Activated CD4-positive, CD25-positive, alpha-beta regulatory T cell treated with anti-CD3 and anti-CD28 coated beads, Interleukin-2, amount 50 U/mL, for 72 hours (primary cell): Measurements from ENCODE around the gene GRAP2.
"Not testable (repeated sequence)": the region's sequence is repeated elsewhere in the genome, so short reads cannot be mapped to it uniquely, and the experiment has no call there.

Experiments used
- DNase-seq: peaks from one replicate; pipeline ENCODE4 v3.0.0; 2021

The GRAP2 gene

DNA sequence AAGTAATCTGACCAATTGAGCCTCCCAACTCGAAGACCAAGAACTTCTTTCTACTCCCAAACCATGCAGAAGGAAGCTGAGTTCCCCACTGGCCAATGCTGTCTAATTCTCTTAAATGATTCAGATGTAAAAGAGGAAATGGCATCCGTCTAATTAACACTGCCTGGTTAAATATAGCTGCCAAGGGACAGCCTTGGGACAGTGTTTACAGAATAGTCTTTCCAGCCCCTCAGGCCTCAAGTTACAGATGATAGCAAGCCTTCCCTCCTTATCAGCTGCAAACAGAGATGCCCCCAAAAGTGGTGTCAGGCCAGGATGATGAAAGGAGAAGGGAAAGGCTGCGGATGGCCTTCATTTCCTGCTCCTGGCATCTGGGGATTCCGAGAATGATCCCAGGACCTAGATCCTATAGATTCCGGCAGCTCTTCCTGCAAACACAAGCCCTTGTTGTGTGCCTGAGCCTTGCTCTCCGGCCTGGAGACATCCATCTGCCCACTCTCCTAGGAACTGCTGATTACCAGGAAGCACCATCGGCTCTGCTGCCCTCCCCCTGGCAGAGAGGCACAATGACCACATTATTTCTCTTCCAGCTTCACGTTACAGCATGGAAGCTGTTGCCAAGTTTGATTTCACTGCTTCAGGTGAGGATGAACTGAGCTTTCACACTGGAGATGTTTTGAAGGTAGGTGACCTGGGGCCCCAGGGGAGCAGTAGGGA is 45.8 kb downstream of the GRAP2 start:
- DNase-seq = no peak

DNA sequence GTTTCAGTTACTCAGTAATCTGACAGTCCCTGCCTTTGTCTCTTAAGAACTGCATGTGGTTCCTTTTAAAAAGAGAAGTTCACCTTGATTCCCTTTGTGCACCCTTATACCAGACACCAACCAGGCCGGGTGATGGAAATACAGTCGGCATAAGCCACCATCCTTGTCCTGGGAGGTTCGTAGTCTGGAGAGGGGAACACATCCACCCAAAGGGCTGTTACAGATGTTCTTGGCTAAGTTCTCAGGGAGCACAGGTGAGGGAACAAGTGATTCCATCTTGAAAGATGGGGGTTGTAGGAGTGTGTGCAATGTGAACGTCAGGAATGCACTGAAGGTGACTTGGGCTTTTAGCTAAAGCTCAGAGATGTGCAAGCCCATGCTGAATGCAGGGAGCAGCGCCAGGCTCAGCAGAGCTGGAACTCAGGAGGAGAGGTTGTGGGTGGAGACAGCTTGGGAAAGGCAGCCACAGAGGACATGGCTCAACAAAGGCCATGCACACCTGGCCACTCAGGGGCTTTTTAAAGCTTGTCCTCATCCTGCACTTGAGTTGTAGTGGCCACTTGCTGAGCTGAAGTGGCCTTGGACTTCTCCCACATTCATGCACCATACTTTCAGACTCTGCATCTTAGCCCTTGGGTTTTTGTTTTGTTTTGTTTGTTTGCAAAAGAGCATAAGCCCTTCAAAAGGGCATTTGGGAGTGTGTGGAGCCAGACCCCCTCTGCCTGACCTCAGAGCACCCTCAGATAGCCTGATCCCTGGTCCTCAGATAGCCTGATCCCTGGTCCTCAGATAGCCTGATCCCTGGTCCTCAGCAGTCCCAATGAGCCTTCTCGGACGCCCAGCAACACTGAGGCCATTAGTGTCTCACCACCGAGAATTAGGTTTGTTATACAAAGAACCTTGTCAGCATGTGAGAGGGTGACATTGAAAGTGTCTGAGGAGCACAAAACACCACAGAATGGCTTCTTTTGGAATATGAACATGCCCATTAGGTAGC is 46.6 kb downstream of the GRAP2 start:
- DNase-seq = no peak

DNA sequence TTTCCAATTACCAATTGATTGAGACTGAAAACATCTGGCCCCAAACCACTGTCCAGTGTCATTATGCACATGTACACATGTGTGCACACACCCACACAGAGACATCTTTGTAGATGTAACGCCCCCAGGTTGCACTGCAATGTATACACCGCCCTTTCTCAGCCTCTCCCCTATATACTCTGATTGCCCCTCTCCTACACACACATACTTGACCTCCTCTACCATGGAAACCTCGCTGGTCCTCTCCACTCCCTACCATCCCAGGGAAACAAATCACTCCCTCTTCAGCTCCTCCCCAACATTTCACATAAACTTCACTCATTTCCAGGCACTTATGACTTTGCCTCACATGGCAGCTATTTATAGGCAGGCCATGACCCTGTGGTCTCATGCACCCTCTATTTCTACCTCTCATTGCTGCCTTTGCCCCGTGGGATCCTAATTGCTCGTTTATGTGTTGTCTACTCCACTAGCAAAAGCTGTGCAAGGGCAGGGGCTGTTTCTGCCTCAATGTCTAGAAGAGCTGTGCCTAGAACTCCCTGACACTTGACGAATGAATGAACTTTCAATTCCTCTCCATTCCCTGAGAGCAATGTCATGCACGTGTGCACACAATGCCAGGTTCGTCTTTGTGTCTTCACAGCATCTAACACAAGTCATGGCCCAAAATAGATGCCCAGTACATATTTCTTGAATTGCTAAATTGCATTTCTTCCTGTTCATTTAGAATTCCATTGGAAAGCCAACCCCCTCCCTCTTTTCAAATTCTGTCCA is 49.3 kb downstream of the GRAP2 start:
- no peak for DNase-seq

DNA sequence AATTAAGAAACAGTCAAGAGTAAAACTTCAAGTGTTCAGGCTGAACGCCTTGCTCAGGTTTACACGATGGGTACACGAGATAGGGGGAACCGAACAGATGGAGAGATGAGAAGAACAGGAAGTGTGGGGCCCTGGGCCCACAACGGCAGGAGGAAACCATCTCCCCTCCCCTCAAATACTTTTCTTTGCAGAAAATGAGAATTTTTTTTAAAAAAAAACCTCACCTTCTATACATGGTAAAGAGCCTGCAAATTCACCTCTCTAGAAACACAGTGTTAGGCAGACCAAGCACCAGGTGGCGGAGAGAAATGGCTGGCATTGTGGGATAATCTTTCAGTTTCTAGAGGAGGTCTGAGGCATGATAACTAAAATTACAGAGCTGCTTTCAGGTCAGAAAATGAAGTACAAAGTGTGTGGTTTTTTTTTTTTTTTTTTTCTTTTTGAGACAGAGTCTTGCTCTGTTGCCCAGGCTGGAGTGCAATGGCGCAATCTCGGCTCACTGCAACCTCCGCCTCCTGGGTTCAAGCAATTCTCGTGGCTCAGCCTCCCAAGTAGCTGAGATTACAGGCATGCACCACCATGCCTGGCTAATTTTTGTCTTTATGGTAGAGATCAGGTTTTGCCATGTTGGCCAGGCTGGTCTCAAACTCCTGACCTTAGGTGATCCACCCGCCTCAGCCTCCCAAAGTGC is 50.9 kb downstream of the GRAP2 start:
- not testable (repeated sequence) for DNase-seq

DNA sequence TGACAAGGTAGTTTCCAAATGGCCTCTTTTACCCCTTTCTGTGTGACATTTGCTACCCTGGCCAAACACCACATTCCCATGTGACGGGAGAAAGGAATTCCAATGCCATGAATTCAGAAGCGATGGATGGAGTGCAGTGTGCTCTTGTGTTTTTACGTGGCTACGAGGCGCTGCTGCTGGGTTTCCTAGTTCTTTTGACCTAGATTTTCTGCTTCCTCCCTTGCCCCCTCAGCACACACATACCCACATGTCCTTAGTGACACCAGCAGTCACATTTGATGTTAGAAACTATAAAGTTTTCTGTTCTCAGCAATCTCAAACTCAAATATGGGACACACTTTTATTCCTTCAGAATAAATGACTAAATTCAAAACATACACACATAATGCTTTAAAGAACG is 51.5 kb downstream of the GRAP2 start:
- no peak for DNase-seq

DNA sequence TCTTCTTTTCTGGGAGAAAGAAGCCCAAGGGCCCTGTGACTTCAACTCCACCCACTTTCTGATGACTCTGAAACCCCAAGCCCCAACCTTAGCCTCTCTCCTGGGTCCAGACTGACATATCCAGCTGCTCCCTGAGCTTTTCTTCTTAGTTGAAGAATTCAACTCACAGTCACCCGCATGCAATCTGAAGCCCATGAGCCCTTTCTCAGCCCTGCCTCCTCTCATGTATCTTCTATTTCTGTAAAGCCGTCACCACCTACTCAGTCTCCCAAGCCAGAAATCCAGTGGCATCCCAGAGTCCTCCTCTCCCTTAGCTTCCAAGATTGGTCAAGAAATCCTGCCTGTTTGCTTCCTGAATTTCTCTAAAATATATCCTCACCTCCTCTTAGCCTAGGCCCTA is 52.2 kb downstream of the GRAP2 start:
- no peak for DNase-seq

DNA sequence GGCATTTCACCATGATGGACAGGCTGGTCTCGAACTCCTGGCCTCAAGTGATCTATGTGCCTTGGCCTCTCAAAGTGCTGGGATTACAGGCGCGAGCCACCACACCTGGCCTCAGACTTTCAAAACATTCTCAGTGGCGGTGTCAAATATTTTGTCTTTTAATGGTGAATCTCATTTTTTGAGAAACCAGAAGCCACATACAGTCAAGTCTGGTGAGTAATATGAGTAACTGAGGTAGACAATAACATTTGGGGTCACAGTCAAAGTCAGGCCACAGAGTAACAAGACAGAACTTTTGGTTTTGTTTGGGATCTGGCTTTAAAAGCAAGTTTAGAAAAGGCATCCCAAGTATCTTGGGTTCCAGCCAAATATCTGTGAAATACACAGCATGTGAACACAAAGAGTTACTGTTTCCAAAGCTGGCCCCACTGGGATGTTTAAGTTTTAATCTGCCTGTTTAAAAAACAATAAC is 53.7 kb downstream of the GRAP2 start:
- no peak for DNase-seq

DNA sequence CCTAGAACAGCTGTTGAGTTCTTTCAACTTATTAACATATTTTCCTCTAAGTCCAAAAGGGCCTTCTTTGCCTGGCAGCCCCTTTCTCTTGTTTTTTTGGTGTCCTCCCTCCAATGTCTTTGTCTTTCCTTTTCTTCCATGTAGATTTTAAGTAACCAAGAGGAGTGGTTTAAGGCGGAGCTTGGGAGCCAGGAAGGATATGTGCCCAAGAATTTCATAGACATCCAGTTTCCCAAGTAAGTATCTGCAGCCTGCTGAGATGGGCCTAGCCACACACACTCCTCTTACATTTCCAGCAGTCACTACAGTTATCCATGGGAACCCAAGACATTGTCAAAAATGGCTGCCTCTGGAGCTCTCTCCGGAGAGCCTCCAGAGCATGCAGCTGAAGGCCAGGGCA is 54.8 kb downstream of the GRAP2 start:
- no peak for DNase-seq

DNA sequence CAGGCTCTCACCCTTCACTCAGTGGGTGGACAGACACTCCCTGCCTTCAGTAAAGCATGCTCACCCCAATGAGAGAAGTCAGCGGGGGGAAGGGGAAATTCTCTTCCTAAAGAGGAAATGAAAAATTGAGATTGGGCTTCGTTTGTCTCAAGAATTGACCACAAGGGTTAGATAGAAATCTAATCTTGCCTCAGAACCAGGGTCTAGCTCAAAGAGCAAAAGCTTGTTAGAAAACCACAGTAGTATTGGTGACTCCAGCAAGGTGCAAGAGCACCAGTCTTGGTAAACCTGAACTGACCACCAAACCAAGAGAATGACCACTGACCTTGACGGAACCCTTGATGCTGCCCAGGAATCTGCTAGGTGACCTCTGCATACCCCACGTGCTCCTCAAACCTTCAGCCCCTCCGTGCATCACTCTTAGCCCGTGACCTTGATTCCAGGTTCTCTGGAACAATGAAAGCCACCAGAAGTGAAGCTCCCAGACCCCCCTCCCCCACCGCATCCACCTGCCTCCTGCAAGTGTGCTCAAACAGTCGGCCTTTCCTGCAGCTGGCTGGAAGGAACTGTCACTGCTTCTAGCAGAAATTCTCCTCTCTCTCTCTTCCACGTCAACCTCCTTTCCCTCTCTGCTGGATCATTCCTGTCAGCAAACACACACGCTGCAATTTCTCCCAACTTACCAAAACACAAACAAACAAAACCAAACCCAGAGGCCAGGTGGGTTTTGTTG is 56.2 kb downstream of the GRAP2 start:
- no peak for DNase-seq

DNA sequence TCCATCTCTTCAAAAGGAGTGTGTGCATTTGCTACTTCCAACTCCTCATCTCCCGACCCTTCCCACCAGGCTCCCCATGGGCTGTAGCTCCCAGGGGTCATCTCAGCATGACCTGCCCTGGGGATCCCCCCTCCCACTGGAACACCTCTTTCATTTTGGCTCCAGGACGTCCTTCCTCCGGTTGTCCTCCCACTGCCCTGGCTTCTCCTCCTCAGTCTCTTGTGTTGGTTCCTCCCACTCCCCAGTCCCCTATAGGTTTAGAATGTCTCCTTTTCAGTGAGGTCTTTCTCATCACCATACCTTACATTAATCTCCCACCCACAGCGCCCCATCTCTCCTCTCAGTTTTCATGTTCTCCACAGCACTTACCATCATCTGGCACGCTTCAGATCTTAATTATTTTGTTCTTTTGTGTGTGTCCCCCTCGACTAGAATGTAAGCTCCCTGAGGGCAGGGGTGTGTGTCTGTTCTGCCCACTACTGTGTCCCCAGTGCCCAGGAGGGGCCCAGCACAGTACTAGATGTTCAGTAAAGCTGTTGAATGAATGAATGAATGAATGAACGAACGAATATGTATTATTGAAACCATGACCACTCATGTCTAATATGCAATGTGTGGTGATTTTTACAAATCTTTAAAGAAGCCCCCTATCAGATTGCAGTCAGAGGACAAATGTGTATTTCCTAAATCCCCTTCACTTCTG is 57.3 kb downstream of the GRAP2 start:
- no peak for DNase-seq

DNA sequence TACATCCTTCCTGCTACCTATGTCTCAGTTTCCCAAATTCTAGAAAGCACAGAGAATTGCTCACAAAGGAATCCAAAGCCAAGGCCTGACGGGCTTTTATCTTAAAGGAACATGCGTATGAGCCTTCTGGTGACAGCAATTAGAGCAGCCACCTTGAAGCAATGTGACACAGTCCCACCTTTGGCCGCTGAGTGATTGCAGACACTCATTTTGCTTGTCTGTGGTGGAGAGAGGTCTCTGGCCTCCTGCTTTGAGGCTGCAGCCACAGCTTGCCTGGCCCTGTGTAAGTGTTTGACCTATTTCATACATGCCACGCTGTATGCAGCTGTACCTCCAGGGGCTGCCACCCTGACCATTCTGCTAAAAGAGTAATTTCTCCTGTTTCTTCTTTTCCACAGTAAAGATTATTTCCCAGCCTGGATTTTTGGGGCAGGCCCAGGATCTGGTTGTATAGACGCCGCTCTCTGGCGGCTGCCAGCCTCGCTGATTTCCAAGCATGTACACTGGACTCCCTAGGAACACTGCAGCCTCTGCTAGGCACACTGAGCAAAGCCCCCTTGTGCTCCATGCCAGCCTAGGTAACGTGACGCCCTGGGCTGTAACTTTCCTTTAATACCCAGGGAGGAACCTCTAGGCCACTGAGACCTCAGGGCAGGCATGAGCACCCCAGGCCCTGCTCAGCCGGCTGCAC is 58.2 kb downstream of the GRAP2 start:
- no peak for DNase-seq

DNA sequence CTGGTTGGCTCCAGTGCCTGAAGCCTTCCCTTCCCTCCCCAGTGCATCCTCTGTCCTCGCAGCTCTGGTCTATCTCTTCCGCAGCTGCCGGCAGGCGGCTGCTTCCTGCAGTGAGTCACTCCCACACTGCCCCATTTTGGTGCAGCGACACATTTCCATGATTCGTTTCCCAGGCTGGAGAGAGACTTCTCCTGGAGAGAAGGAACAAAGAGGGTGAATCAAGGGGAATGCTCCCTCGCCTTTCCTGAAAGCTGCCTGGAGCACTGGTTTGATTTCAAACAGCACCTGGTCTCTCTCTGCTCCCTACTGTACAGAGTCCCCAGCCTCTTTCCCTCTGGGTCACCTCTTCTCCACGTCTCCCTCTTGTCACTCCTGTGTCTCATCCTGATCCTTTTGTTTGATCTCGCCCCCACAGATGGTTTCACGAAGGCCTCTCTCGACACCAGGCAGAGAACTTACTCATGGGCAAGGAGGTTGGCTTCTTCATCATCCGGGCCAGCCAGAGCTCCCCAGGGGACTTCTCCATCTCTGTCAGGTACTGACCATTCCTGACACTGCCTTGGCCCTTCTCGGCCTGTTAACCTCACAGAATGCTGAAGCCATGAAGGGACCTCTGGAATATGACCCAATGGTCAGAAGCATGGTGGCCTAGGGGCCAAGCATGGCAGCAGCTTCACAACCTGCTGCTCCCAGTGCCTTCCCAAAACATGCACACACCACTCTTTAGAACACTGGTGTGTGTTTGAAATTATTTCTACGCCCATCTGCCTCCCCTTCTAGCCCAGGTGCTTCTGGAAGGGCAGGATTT is 59.0 kb downstream of the GRAP2 start, which contains the start of gene TMA7B:
Gene TMA7B, plus strand, starts transcription at position 758 of the 808 bp plus-strand sequence. CDS start 3,978 bp downstream, outside the sequence.
- peak; percentile 46 for DNase-seq

DNA sequence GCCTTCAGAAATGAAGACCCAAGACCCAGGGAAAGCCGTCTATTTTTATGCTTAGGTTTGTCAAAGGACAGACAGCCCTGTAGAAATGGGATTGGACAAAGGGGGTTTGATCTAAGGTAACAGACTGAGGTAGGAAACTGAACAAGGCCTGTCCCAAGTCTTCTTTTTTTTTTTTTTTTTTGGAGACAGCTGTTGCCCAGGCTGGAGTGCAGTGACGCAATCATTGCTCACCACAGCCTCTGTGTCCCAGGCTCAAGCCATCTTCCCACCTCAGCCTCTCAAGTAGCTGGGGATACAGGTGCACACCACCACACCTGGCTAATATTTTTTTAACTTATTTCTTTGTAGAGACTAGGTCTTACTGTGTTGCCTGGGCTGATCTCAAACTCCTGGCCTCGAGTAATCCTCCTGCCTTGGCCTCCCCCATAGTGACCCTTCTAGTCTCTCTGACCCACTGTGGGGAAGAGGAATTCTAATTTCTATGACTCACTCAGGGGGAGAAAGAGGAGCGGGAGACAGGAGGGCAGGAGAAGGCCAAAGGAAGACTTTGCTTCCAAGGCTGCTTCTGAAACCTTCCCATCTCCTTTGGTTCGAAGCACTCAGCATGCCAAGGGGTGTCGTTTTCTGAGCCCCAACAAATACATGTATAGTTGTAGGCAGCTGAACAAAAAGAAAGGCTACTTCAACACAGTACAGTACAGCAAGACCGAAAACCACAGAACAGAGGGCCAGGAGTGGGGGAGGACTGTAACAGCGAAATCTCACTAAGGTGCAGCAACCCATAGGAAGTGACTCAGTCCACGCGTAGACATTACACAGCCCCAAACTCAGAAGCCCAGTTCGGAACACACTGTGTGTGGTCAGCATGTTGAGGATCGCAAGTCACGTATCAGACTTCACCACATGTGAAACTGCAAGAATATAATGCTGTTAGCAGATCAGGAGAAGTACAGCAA is 60.2 kb downstream of the GRAP2 start:
- DNase-seq = peak; percentile 66

DNA sequence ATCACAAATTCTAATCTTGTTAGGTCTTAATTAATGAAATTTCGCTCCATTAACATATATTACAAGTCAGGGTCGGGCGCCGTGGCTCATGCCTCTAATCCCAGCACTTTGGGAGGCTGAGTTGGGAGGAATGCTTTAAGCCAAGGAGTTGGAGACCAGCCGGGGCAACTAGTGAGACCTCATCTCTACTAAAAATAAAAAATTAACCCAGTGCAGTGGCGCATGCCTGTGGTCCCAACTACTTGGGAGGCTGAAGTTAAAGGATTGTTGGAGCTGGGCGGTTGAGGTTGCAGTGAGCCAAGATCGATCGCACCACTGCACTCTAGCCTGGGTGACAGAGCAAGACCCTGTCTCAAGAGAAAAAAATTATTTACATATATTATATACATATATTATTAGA is 61.2 kb downstream of the GRAP2 start:
- DNase-seq = no peak

DNA sequence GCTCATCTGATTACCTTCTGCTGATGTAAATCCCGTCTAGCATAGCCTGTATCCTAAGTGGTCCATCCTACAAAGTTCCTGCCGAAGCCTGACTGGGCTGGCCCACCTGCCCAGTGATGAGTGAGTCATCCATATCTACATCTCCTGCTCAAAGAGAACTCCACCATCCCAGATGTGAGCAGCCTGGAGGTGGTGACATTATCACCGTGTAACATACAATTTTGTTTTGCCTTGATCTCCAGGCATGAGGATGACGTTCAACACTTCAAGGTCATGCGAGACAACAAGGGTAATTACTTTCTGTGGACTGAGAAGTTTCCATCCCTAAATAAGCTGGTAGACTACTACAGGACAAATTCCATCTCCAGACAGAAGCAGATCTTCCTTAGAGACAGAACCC is 64.9 kb downstream of the GRAP2 start:
- DNase-seq = no peak

DNA sequence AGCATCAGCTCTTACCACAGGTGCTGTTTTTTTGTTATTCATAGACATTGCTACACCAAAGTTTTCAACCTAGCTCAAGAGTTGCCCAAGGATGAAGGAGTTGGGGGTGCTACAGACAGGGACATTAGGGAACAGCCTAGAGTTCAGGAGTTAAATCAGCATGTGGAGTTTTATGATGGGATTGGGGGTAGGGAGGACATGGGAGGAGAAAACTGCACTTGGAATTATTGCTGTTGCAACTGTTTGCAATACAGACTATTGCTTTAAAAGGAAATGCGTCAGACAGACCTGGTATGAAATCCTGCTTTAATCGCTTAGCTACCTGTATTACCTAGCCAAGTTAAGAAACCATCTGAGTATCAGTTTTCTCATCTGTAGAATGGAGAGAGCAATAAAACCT is 65.6 kb downstream of the GRAP2 start:
- DNase-seq = no peak

DNA sequence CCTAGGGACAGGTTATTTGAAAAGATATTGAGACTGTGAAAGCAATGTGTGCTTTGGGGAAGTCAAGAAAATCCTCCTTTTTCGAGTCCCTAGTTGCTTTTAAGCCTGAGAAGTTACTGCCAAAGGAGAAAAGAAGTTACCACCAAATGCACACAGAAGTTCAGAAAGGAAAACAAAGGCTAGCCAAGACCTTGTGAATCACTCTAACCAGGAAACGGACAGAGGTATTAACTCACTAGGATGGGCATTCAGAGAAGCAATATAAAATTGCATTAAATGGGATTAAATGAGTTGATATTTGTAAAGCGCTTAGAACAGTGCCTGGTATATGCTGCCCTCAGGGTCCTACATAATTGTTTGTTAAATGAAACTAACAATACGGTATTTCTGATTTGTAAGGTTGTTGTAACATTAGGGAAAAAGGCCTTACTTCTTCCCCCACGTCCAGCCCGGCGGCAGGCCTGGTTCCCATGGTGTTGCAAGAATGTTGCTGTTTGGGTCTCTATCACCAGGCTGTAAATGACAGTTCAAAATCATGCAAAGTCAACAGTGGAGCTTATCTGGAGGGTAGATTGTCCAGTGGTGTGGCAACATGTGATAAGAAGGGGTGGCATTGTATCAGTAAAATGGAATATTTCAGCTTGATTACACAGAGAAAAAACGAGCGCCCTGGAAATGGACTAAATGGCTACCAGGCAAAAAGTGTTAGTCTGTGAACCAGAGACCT is 66.4 kb downstream of the GRAP2 start:
- DNase-seq = no peak
